Kidney epithelial cell (primary cell): Measurements from ENCODE around the gene PPP1R3F. TPM values are rescaled to one million over a fixed set of nuclear protein-coding genes. Genes with fewer than 3 reads are reported as not detected.
"Not testable (repeated sequence)": the region's sequence is repeated elsewhere in the genome, so short reads cannot be mapped to it uniquely, and the experiment has no call there.

Experiments
- DNase-seq: peaks from one replicate; pipeline ENCODE4 v3.0.0-alpha.2; 2010; ENCODE audit warnings: low read depth
- H3K27me3 ChIP-seq: 2 replicates; pipeline ENCODE4 v1.6.0; 2011; ENCODE audit warnings: low read length; ENCODE audit not compliant: control insufficient read depth, insufficient read depth
- H3K36me3 ChIP-seq: 2 replicates; pipeline ENCODE4 v1.5.1; 2011; ENCODE audit warnings: low read length; ENCODE audit not compliant: control insufficient read depth, insufficient read depth
- H3K4me3 ChIP-seq: 2 replicates; pipeline ENCODE4 v1.5.1; 2011; ENCODE audit warnings: low read depth, mild to moderate bottlenecking, control low read depth, low read length
- CTCF ChIP-seq: IDR thresholded peaks from 2 replicates; pipeline ENCODE4 v1.5.1; 2011; ENCODE audit warnings: mild to moderate bottlenecking, moderate library complexity, low read length, control low read depth, inconsistent platforms; ENCODE audit not compliant: insufficient read depth, poor library complexity, severe bottlenecking
- total RNA-seq: library from RNA; depleted of rRNA; stranded (reverse); fragments of >200 nt; gene quantifications from 2 replicates; pipeline ENCODE4 v1.2.3, GENCODE V29; 2015

PPP1R3F gene
- total RNA-seq, 1 donor from 2014 or later: 4.3 TPM

- no peak overlapping the region for H3K4me3 ChIP-seq
- H3K27me3 ChIP-seq: no peaks in the 10 kb centered on the region
- no peak for TF ChIP-seq CTCF
- DNase-seq: no peak
- no peaks in the 10 kb centered on the region for H3K36me3 ChIP-seq
Measured at GRCh38 chrX:49312176-49312575, 42.6 kb downstream of the PPP1R3F start.

- DNase-seq: no peak
- H3K27me3 ChIP-seq: no peaks in the 10 kb centered on the region
Measured at GRCh38 chrX:49316085-49316484, 46.5 kb downstream of the PPP1R3F start.

GRCh38 chrX:49321737-49322136, 52.1 kb downstream of the PPP1R3F start, which contains the start of gene GAGE12J:
GAGE12J (plus strand) TSS chrX:49322037; CDS start chrX:49323194, 1,157 bp downstream.
- not testable (repeated sequence) for DNase-seq, H3K27me3 ChIP-seq, H3K36me3 ChIP-seq

More at GRCh38 chrX:49316085-49316484, 46.5 kb downstream of the PPP1R3F start:
- H3K4me3 ChIP-seq: no peak overlapping the region
- TF ChIP-seq CTCF: no peak
- no peaks in the 10 kb centered on the region for H3K36me3 ChIP-seq

GRCh38 chrX:49322266-49322665, 52.7 kb downstream of the PPP1R3F start:
- not testable (repeated sequence) for DNase-seq, H3K36me3 ChIP-seq, H3K4me3 ChIP-seq, H3K27me3 ChIP-seq

More at GRCh38 chrX:49321737-49322136, 52.1 kb downstream of the PPP1R3F start, which contains the start of gene GAGE12J:
- not testable (repeated sequence) for H3K4me3 ChIP-seq

GRCh38 chrX:49323735-49324134, 54.1 kb downstream of the PPP1R3F start:
- not testable (repeated sequence) for DNase-seq, H3K4me3 ChIP-seq, H3K36me3 ChIP-seq, H3K27me3 ChIP-seq

GRCh38 chrX:49330421-49330820, 60.8 kb downstream of the PPP1R3F start:
- H3K4me3 ChIP-seq, DNase-seq, H3K36me3 ChIP-seq, H3K27me3 ChIP-seq: not testable (repeated sequence)

GRCh38 chrX:49331282-49331681, 61.7 kb downstream of the PPP1R3F start, which contains the start of gene GAGE13:
GAGE13 (plus strand) TSS chrX:49331582; CDS start chrX:49332738, 1,156 bp downstream.
- not testable (repeated sequence) for H3K36me3 ChIP-seq, DNase-seq

GRCh38 chrX:49331841-49332240, 62.2 kb downstream of the PPP1R3F start:
- not testable (repeated sequence) for H3K27me3 ChIP-seq, H3K4me3 ChIP-seq, H3K36me3 ChIP-seq, DNase-seq

More at GRCh38 chrX:49331282-49331681, 61.7 kb downstream of the PPP1R3F start, which contains the start of gene GAGE13:
- H3K27me3 ChIP-seq, H3K4me3 ChIP-seq: not testable (repeated sequence)

Other genes starting within 250 kb of the PPP1R3F start
- gene TFE3, start 226.4 kb upstream of the PPP1R3F start, total RNA-seq: 55.6 and 63.3 TPM in 2 replicates
- gene CCDC120, start 210.8 kb upstream of the PPP1R3F start, total RNA-seq: 5.5 and 6.4 TPM in 2 replicates
- 16.8 and 18.1 TPM in 2 replicates for gene PRAF2, start 195.8 kb upstream of the PPP1R3F start, total RNA-seq
- gene WDR45, start 189.9 kb upstream of the PPP1R3F start, total RNA-seq: 115 and 117 TPM in 2 replicates
- gene GPKOW, start 146.1 kb upstream of the PPP1R3F start, total RNA-seq: 26.4 and 35.0 TPM in 2 replicates
- gene MAGIX, start 107.0 kb upstream of the PPP1R3F start, total RNA-seq: 2.9 and 5.1 TPM in 2 replicates
- 82.6 and 118 TPM in 2 replicates for gene PLP2, start 97.9 kb upstream of the PPP1R3F start, total RNA-seq
- 12.7 and 17.7 TPM in 2 replicates for gene PRICKLE3, start 83.4 kb upstream of the PPP1R3F start, total RNA-seq
- gene SYP, start 69.6 kb upstream of the PPP1R3F start, total RNA-seq: 0.27 and 1.0 TPM in 2 replicates
- not detected in 2 replicates for gene CACNA1F, start 36.5 kb upstream of the PPP1R3F start, total RNA-seq
- gene CCDC22, start 34.3 kb upstream of the PPP1R3F start, total RNA-seq: 30.8 and 32.5 TPM in 2 replicates
- gene FOXP3, start 5.1 kb upstream of the PPP1R3F start, total RNA-seq: 0.41 and 0.71 TPM in 2 replicates
- gene GAGE10, start 33.9 kb downstream of the PPP1R3F start, total RNA-seq: not detected in 2 replicates
- gene GAGE12J, start 52.2 kb downstream of the PPP1R3F start, total RNA-seq: not detected in 2 replicates
- not detected in 2 replicates for gene GAGE13, start 61.8 kb downstream of the PPP1R3F start, total RNA-seq